ENCODE data around the gene GBA3. TPM values are rescaled to one million over a fixed set of nuclear protein-coding genes. Genes with fewer than 3 reads are reported as not detected.

GBA3 gene
- polyA plus RNA-seq, 1 donor from 2014 or later, result not detected

DNA sequence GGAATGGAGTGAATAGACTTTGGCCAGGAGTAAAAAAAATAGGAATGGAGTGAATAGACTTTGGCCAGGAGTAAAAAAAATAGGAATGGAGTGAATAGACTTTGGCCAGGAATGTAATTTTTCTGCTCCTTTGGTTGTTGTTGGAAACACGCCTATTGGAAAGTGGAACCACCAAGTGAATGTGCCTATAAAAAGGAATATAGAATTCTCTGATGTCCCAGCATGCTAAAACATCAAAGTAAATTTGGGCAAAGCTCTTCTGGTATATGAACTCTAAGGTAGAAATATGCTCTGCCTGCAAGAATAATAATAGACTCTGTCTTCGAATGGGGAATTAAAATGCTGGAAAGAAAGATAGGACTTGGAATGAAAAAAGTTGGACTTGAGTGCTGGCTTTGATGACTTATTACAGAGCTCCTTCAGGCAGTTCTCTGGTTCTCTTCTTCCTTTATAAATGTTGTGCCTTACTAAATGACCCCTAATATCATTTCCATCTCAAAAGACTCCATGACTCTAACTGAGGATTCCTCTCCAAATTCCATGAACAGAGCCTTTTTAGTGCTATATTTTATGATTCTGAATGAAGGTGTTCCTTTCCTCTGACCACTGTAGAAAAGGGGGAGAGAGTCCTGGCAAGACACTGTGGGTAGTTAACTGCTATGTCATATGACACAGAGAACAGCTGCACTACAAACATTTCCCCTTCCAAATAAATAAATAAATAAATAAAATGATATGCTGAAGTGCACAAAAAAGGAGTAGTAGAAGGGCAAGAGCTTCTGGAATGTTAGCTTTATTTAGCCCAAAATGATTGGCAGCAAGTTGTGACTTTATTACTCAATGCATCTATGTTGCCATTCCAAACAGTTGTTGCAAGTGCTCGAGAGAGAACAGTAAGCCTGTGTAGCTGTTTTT lies 13.5 kb upstream of the GBA3 start:
- H2AFZ ChIP-seq (ENCODE audit: low read depth, low read length), result no peak overlapping the region
- H3K27me3 ChIP-seq (ENCODE audit: insufficient read depth, low read depth, low read length), result no peaks in the 10 kb centered on the region
- no peaks in the 10 kb centered on the region for H3F3A ChIP-seq (ENCODE audit: insufficient read depth, low read length, poor library complexity, severe bottlenecking)
- H3K4me3 ChIP-seq (ENCODE audit: low read length), result no peak overlapping the region
- no peaks in the 10 kb centered on the region for H3K9me3 ChIP-seq (ENCODE audit: low read length)
- no peak overlapping the region for H3K27ac ChIP-seq (ENCODE audit: low read length)
- TF ChIP-seq, protein P1, sequence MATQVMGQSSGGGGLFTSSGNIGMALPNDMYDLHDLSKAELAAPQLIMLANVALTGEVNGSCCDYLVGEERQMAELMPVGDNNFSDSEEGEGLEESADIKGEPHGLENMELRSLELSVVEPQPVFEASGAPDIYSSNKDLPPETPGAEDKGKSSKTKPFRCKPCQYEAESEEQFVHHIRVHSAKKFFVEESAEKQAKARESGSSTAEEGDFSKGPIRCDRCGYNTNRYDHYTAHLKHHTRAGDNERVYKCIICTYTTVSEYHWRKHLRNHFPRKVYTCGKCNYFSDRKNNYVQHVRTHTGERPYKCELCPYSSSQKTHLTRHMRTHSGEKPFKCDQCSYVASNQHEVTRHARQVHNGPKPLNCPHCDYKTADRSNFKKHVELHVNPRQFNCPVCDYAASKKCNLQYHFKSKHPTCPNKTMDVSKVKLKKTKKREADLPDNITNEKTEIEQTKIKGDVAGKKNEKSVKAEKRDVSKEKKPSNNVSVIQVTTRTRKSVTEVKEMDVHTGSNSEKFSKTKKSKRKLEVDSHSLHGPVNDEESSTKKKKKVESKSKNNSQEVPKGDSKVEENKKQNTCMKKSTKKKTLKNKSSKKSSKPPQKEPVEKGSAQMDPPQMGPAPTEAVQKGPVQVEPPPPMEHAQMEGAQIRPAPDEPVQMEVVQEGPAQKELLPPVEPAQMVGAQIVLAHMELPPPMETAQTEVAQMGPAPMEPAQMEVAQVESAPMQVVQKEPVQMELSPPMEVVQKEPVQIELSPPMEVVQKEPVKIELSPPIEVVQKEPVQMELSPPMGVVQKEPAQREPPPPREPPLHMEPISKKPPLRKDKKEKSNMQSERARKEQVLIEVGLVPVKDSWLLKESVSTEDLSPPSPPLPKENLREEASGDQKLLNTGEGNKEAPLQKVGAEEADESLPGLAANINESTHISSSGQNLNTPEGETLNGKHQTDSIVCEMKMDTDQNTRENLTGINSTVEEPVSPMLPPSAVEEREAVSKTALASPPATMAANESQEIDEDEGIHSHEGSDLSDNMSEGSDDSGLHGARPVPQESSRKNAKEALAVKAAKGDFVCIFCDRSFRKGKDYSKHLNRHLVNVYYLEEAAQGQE (IDR thresholded peaks at IDR 0.05; ENCODE audit: borderline replicate concordance), result no peak
- TF ChIP-seq TAF1 (IDR thresholded peaks at IDR 0.05; ENCODE audit: low read depth) (no peak), MXI1 (conservative IDR thresholded peaks at IDR 0.05; ENCODE audit: poor library complexity, severe bottlenecking) (no peak), SMC3 (conservative IDR thresholded peaks at IDR 0.05; ENCODE audit: poor library complexity) (no peak), RAD21 (conservative IDR thresholded peaks at IDR 0.05) (no peak), EP300 (conservative IDR thresholded peaks at IDR 0.05; ENCODE audit: poor library complexity, severe bottlenecking) (no peak), POLR2AphosphoS5 (IDR thresholded peaks at IDR 0.05) (no peak), EZH2 (IDR thresholded peaks at IDR 0.05; ENCODE audit: borderline replicate concordance, insufficient read depth, low read length, poor library complexity, severe bottlenecking) (no peak)
- TF ChIP-seq, protein P2, sequence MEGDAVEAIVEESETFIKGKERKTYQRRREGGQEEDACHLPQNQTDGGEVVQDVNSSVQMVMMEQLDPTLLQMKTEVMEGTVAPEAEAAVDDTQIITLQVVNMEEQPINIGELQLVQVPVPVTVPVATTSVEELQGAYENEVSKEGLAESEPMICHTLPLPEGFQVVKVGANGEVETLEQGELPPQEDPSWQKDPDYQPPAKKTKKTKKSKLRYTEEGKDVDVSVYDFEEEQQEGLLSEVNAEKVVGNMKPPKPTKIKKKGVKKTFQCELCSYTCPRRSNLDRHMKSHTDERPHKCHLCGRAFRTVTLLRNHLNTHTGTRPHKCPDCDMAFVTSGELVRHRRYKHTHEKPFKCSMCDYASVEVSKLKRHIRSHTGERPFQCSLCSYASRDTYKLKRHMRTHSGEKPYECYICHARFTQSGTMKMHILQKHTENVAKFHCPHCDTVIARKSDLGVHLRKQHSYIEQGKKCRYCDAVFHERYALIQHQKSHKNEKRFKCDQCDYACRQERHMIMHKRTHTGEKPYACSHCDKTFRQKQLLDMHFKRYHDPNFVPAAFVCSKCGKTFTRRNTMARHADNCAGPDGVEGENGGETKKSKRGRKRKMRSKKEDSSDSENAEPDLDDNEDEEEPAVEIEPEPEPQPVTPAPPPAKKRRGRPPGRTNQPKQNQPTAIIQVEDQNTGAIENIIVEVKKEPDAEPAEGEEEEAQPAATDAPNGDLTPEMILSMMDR (IDR thresholded peaks at IDR 0.05; ENCODE audit: poor library complexity, severe bottlenecking), result no peak
- no peaks in the 10 kb centered on the region for H4K20me1 ChIP-seq (ENCODE audit: insufficient read depth)
- no peaks in the 10 kb centered on the region for H3K9me2 ChIP-seq (ENCODE audit: insufficient read depth, low read length)
- no peaks in the 10 kb centered on the region for H3K79me2 ChIP-seq (replicated peaks; ENCODE audit: insufficient read depth, low read length)
- no peak overlapping the region for H3K4me2 ChIP-seq (ENCODE audit: low read length)
- no peak overlapping the region for H3K9ac ChIP-seq (ENCODE audit: low read length)
- no peaks in the 10 kb centered on the region for H3K36me3 ChIP-seq (ENCODE audit: insufficient read depth, low read length)

DNA sequence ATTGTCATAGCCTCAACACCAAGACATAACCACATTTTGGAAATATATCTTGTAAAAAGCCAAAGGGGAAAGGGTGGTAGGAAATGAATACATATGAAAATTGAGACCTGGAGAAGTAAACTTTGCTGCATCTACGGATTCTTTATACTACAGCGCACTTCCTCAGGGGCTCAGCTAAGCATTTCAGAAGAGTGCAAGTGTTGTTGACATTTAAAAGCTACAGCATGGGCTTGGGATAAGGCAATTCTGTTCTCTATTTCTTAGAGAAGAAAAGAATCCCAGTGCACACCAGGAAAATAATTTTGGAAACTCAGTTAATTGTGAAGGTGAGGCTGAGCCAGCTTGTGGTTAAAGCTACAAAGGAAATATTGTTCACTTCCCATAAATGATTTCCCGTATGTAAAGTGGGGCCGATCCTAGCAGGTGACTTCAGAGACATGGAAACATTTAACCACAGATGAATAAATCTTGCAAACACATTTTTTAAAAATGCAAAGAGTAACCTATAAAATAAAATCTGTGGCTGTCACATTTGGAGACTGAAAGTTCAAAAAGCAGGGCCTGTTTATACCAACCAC lies 12.6 kb upstream of the GBA3 start:
- no peaks in the 10 kb centered on the region for H3F3A ChIP-seq (ENCODE audit: insufficient read depth, low read length, poor library complexity, severe bottlenecking)
- H3K9me2 ChIP-seq (ENCODE audit: insufficient read depth, low read length), result no peaks in the 10 kb centered on the region
- H3K79me2 ChIP-seq (replicated peaks; ENCODE audit: insufficient read depth, low read length), result no peaks in the 10 kb centered on the region
- H4K20me1 ChIP-seq (ENCODE audit: insufficient read depth), result no peaks in the 10 kb centered on the region
- TF ChIP-seq EZH2 (IDR thresholded peaks at IDR 0.05; ENCODE audit: borderline replicate concordance, insufficient read depth, low read length, poor library complexity, severe bottlenecking) (no peak), SMC3 (conservative IDR thresholded peaks at IDR 0.05; ENCODE audit: poor library complexity) (no peak), MXI1 (conservative IDR thresholded peaks at IDR 0.05; ENCODE audit: poor library complexity, severe bottlenecking) (no peak), EP300 (conservative IDR thresholded peaks at IDR 0.05; ENCODE audit: poor library complexity, severe bottlenecking) (no peak), POLR2AphosphoS5 (IDR thresholded peaks at IDR 0.05) (no peak), RAD21 (conservative IDR thresholded peaks at IDR 0.05) (no peak), TAF1 (IDR thresholded peaks at IDR 0.05; ENCODE audit: low read depth) (no peak)
- TF ChIP-seq, protein P2 (IDR thresholded peaks at IDR 0.05; ENCODE audit: poor library complexity, severe bottlenecking), result no peak
- TF ChIP-seq, protein P1 (IDR thresholded peaks at IDR 0.05; ENCODE audit: borderline replicate concordance), result no peak
- H2AFZ ChIP-seq (ENCODE audit: low read depth, low read length), result no peak overlapping the region
- no peak overlapping the region for H3K9ac ChIP-seq (ENCODE audit: low read length)
- no peaks in the 10 kb centered on the region for H3K9me3 ChIP-seq (ENCODE audit: low read length)
- H3K4me2 ChIP-seq (ENCODE audit: low read length), result no peak overlapping the region
- H3K27ac ChIP-seq (ENCODE audit: low read length), result no peak overlapping the region
- H3K36me3 ChIP-seq (ENCODE audit: insufficient read depth, low read length), result no peaks in the 10 kb centered on the region
- no peaks in the 10 kb centered on the region for H3K27me3 ChIP-seq (ENCODE audit: insufficient read depth, low read depth, low read length)
- no peak overlapping the region for H3K4me3 ChIP-seq (ENCODE audit: low read length)
